SK-N-SH treated with all-trans-retinoic acid at 6 μM for 48 hours (cell line): Measurements from ENCODE around the gene TMEM184A.

Experiments
- GLIS3 ChIP-seq: fragments of 250-450 bp; sonication (Bioruptor Pico); IDR thresholded peaks from 2 replicates; pipeline ENCODE4 v1.5.0; 2020; ENCODE audit warnings: mild to moderate bottlenecking, moderate library complexity
- TF ChIP-seq, protein P1 (sequence below): fragments of 250-450 bp; sonication (Bioruptor Pico); IDR thresholded peaks from 2 replicates; pipeline ENCODE4 v1.8.0; 2020; ENCODE audit warnings: mild to moderate bottlenecking, moderate library complexity, borderline replicate concordance

DNA sequence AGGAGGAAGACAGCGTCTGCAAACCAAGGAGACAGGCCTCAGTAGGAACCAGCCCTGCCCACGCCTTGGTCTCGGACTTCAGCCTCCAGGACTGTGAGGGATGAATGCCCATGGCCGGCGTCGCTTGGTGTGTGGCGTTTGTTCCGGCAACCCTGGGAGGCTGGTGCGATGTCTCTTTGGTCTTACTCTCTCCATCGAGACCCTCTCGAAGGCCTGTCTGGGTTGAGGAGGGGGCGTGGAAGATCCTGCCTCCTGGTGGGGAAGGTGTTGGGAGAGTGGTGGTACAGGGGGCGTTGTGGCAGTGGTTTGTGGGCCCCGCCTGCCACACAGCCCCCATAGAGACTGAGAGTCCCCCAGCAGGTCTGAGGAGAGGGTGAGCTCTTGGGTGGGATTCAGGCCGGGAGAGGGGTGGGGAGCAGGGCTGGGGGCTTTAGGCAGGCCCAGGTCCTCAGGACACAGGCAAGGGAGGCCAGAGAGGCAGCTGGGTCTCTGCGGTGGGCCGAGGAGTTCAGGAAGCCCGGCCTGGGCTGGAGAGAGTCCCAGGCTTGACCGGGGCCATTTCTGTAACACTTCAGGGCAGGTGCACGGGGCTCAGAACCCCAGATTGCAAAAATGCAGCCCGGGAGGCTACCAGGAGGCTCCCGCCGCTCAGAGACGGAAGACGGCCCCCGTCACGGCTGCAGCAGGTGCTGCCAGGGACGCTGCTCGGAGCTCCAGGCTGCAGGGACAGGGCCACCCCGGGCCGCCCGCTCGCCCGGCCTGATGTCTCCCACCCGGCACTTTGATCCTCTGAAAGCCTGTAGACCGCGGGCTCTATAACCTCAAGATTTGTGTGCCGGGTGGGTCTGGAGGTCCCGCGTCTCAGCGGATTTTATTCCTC, 47.6 kb upstream of the TMEM184A start:
- TF ChIP-seq, protein P1, sequence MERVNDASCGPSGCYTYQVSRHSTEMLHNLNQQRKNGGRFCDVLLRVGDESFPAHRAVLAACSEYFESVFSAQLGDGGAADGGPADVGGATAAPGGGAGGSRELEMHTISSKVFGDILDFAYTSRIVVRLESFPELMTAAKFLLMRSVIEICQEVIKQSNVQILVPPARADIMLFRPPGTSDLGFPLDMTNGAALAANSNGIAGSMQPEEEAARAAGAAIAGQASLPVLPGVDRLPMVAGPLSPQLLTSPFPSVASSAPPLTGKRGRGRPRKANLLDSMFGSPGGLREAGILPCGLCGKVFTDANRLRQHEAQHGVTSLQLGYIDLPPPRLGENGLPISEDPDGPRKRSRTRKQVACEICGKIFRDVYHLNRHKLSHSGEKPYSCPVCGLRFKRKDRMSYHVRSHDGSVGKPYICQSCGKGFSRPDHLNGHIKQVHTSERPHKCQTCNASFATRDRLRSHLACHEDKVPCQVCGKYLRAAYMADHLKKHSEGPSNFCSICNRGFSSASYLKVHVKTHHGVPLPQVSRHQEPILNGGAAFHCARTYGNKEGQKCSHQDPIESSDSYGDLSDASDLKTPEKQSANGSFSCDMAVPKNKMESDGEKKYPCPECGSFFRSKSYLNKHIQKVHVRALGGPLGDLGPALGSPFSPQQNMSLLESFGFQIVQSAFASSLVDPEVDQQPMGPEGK, result no peak
- no peak for TF ChIP-seq GLIS3
